GM12892 (cell line): ENCODE data around the gene TCP11. TPM values are rescaled to one million over a fixed set of nuclear protein-coding genes. Genes with fewer than 3 reads are reported as not detected.

Experiments
- DNase-seq: peaks from one replicate; pipeline ENCODE4 v3.0.0; 2011; ENCODE audit not compliant: insufficient read length
- FAIRE-seq: peaks from 2 replicates; lab custom pipeline; 2011; peaks lifted over from hg19 to GRCh38; lab: Jason Lieb, UNC
- POLR2A ChIP-seq: IDR thresholded peaks from 2 replicates; pipeline ENCODE4 v1.6.1; 2011; ENCODE audit warnings: low read depth, low read length, control low read depth
- POLR2AphosphoS5 ChIP-seq: IDR thresholded peaks from 2 replicates; pipeline ENCODE4 v1.6.1; 2011; ENCODE audit warnings: low read depth, low read length, control low read depth
- TAF1 ChIP-seq: IDR thresholded peaks from 2 replicates; pipeline ENCODE4 v1.6.1; 2011; ENCODE audit warnings: low read depth, mild to moderate bottlenecking, control low read depth, low read length, borderline replicate concordance
- polyA plus RNA-seq: library from polyadenylated mRNA; unstranded; fragments of >200 nt; gene quantifications from one replicate; pipeline ENCODE4 v1.2.1, GENCODE V29; 2012; ENCODE audit warnings: missing spikeins, inconsistent platforms; ENCODE audit not compliant: missing spikeins

Gene TCP11
- not detected for polyA plus RNA-seq

DNA sequence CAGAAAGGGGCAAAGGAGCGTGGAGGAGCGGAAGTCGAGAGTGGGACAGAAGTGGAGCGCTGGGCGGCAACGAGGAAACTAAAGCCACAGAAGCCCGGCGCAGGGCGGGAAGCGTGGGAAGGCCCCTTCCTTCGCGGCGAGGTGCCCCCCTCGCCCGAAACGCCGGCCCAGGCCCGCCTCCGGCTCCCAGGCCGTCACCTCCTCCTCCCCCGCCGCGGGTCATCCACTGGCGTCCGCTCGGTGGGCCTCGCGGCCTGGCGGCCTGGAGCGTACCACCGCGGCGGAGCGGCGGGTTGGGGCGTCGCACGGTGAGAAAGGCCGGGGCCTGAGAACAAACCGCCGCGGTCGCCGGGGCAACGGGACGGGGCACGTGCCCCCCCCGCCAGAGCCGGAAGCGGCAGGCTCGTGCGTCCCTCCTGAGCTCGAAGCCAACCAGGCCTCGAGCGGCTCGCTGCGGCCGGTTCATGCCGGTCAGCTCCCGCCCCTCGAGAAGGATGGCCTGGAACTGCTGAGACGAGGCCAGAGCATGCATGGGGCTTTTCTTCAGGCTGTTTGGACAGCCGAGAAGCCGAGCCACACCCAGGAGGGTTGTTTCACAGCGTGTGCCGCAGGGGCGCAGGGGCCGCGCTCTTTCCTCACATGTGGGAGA is at the start of gene TCP11:
TSS of gene TCP11 (minus strand) at position 333 of the 649 bp plus-strand sequence. CDS start 469 bp downstream, outside the sequence.
- TF ChIP-seq POLR2AphosphoS5 (no peak), TAF1 (no peak), POLR2A (no peak)
- FAIRE-seq, result peak; percentile 67
- peak; percentile 32 for DNase-seq

DNA sequence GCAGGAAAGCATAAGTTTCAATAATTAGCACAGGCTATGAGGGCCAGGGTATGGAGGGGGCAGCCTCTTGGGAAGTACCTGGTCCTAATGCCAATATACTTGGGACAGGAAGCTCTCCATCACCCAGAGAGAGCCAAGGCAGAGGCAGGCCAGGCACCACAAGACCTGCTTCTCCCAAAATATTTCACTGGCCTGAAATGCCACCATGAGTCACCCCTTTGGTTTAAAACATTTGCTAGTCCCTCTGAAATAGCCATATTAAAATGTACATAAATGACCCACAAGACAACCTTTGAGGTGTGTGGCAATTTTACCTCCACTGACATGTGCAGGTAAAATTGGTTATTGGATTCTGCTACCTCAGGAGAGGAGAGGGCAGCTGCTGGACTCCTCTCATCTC is 49.2 kb upstream of the TCP11 start:
- no peak for TF ChIP-seq TAF1
- TF ChIP-seq POLR2A, result no peak
- TF ChIP-seq POLR2AphosphoS5, result no peak
- FAIRE-seq (no peak), DNase-seq (no peak)

DNA sequence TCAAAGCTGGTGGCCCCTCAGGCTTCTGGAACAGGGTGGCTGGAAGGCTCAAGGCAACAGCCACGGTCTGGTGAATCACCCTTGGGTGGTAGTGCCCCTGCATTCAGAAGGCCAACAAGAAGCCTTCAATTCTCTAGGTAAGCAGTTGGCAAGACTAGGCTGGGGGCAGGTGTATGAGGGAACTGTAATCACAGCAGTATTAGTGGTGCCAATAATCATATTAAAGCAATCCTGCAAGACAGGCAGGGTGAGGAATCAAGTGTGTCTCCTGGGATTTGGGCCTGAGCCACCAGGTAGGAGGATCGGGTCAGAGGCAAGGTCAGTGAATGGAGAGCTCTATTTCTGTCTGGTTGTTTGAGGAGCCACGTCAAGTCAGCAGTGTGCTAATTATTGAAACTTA is 47.7 kb upstream of the TCP11 start:
- FAIRE-seq, result no peak
- TF ChIP-seq POLR2AphosphoS5, result no peak
- no peak for TF ChIP-seq POLR2A
- TF ChIP-seq TAF1, result no peak
- DNase-seq, result no peak

DNA sequence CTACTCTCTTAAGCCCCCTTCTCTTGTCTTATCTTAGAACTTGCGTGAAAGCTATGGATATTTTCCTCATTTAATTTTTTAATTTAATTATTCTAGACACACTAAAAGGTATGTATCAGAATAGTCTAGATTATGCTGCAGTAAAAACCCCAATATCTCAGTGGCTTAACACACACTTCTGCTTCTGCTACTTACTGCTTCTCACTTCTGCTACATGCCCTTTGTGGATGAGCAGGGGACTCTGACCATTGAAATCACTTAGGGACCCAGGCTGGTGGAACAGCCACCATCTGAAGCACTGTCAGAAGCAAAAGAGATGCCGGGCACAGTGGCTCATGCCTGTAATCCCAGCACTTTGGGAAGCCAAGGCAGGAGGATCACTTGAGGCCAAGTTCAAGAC is 45.4 kb upstream of the TCP11 start:
- DNase-seq (no peak), FAIRE-seq (no peak)
- no peak for TF ChIP-seq POLR2AphosphoS5
- TF ChIP-seq POLR2A, result no peak
- no peak for TF ChIP-seq TAF1

DNA sequence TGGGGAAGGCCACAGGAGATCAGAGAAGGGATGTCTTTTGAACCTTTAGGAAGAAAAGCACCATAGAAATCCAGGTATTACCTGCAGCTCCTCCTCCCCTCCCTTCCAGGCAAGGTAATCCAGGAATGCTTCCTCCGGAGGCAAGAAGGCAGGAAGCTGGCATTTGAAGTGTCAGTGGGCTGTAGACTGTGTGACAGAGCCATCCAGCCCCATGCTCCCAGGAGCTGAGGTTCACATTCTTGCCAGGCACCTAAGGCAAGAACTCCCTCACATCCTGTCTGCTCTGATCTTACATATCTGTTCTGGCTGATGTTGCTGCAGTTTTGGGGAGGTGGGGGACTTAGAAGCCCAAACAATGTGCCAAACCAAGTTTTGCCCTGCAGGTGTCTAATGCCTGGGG is 44.8 kb upstream of the TCP11 start:
- TF ChIP-seq POLR2A, result no peak
- TF ChIP-seq POLR2AphosphoS5, result no peak
- TF ChIP-seq TAF1, result no peak
- no peak for FAIRE-seq
- DNase-seq, result no peak

DNA sequence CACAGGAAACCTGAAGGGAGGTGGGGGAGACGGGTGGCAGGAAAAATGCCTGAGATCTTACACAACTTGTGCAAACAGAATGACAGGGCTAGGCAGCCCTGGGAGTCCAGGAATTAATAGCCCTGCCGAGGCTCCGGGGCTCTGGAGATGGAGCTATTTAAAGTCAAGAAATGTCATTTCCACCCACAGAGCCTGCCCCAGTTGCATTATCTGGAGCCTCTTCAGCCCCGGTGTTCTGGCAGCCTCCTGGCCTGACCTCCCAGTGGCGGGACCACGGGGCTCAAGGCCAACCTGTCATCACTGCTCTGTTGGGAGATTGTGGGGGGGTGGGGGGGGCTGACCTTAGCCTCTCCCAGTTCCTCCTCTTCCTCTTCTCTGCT is 44.2 kb upstream of the TCP11 start:
- DNase-seq, result no peak
- FAIRE-seq, result no peak
- TF ChIP-seq TAF1 (no peak), POLR2AphosphoS5 (no peak), POLR2A (no peak)

DNA sequence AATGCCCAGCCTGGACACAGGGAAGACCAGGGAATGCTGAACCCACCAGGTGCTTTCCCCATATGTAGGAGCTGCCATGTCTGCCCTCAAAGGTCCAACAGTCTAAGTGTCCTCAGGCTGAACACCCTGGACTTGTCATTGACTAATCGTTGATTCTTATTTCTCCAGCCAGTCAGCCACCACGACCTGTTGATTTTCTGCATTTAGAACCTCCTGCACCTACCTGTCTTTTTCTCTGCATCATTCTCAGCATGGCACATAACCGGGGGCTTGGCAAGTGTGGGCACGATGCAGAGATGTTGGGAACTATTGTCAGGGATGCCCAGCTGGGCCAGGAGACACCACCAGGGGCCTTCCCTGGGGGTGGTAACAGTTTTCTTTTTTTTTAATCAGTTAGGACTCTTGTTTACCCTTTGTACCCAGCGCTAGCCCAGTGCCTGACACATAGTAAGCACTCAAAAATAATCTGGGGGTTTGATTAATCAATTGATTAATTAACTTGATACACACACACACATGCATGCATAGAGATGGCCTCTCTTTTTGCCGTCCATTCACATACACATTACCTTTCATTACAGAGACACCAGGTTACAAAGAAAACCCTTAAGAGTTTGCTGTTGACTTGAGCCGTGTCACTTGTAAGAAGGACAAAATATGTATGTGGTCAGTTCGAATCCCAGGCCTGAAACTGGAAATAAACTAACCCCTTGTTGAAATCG is 43.6 kb upstream of the TCP11 start:
- DNase-seq, result no peak
- no peak for FAIRE-seq
- no peak for TF ChIP-seq TAF1
- TF ChIP-seq POLR2AphosphoS5, result no peak
- no peak for TF ChIP-seq POLR2A

DNA sequence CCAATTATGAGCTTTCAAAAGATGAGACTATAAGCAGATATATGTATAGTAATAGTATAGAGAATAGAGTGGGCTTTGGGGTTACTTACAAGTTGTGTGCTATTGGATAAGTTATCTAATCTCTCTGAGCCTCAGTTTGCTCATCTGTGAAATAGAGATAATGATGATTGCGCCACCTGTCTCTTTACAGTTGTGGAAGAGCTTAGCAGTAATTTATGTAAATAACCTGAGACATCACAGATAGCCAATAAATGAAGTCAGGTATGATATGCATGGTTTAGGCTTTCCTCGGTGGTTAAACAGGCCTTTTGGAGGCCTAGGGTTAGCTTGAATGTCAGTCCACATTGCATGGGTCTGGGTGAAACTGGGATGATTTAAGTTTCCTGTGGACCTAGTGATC is 42.8 kb upstream of the TCP11 start:
- TF ChIP-seq POLR2A, result no peak
- TF ChIP-seq POLR2AphosphoS5, result no peak
- TF ChIP-seq TAF1, result no peak
- DNase-seq (no peak), FAIRE-seq (no peak)

DNA sequence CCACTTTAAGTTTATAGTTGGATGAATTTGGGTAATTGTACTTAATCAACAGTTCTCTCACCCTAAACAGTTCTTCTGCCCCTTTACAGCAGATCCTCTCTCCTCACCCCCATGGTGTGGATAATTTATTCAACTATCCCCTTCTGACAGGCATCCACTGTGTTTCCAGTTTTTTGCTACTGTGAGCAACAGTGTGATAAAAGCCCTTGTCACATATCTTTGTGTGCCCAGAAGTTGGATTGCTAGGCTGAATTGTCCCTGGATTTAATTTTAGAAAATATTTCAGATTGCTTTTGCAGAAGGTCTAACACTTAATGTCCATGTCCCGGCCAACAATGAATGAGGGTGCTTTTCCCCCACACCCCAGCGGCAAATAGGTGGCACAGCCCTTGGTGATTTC is 42.1 kb upstream of the TCP11 start:
- TF ChIP-seq POLR2AphosphoS5, result no peak
- TF ChIP-seq POLR2A, result no peak
- TF ChIP-seq TAF1, result no peak
- FAIRE-seq, result no peak

DNA sequence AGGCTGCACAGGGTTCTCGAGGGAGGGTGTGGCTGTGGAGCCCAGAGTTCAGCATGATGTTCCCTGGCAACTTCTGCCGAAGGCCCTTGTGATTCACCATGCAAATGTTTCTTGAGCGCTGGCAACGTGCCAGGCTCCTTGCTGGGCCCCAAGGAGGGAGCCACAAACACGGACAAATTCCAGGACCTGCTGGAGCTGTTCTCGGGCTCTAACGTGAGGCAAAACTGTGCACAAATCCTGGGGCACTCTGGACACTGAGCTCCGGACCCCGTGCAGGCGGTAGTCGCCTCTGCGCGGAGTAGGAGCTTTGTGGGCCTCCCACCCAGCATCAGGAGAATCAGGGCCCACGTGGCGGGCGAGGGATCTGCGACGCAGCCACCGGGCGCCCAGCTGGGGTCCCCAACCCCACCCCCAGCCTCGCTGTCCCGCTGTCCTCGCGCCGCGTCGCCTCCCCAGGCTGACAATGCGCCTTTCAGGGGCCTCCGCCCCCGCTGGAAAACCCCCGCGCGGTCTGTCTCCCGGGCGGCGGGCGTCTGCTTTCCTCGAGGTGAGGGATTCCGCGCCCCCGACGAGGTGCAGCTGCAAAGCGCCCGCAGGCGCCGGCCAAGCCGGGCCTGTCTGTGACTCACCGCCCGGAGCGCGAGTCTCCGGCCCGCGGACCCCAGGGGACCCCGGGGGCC is 40.9 kb upstream of the TCP11 start:
- DNase-seq (no peak), FAIRE-seq (no peak)
- TF ChIP-seq TAF1 (no peak), POLR2AphosphoS5 (no peak), POLR2A (no peak)

More for the DNA sequence above, 42.1 kb upstream of the TCP11 start:
- DNase-seq, result no peak

DNA sequence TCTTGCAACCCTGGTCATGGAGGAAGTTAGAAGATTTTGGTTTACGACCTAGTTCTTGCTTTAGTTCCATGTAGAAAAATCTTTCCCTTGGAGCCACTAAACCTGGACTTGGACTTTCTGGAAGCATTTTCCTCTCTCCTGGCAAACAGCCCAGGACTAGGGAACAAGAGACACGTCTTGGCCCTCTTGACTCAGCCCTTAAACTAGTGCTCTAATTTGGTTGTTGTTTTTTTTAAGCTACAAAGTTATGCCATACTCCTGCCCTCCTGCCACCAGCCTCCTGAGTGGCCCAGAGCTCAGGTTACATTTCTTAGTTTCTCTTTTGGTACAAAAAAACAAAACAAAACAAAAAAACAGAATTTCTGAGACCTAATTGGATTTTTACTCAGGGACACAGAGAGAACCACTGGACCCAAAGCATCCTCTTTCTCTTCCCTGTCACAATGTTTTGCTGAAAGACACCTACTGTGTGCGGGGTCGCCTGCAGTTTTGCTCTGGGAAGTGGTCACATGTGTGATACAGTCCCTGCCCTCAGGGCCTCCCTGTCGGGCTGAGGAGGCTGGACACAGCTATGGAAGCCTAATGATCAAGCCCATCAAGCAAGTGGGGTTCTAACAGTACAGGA is 40.3 kb upstream of the TCP11 start:
- TF ChIP-seq TAF1 (no peak), POLR2A (no peak), POLR2AphosphoS5 (no peak)
- DNase-seq (no peak), FAIRE-seq (no peak)
